ENCODE data around the gene COL4A2. TPM values are rescaled to one million over a fixed set of nuclear protein-coding genes. Genes with fewer than 3 reads are reported as not detected.
A peak's percentile ranks its signal among the peaks of the same experiment; 100 is the strongest.

COL4A2 gene
- total RNA-seq, 4 donors from 2014 or later = 43.0 to 72.7 (median 53.5) TPM

DNA sequence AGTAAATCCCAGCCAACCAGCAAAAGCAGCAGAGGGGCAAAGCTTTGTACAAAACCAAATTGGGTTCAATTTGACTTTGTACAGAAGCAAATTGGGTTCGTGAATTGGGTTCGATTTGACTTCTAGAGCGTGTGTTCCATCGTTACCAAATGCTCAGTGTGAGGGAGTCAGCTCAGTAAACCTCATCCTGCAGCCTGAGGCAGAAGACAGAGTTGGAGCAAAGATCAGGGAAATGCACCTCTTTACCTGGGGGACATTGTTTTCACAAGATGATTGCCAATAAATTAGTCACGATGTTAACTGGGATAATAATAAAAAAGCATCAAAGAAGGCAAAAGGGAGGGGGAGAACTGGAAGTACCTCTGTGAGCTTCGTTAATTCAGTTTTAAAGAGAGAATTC is 252.9 kb downstream of the COL4A2 start:
- WGBS = 45% methylated on average over 6 of the region's 6 CpGs
- Histone ChIP-seq H3K27ac (peak overlapping the region; percentile 26), H3K36me3 (peaks cover 3% of the 10 kb centered on the region), H3K27me3 (no peaks in the 10 kb centered on the region), H3K4me1 (peaks cover 32% of the 10 kb centered on the region), H3K4me3 (peak overlapping the region; percentile 83), H3K9me3 (no peaks in the 10 kb centered on the region)
- no peak for DNase-seq (ENCODE audit: low spot score in 2 of 2)
- TF ChIP-seq POLR2A (IDR thresholded peaks at IDR 0.05) (no peak), EP300 (IDR thresholded peaks at IDR 0.05) (no peak), POLR2AphosphoS5 (IDR thresholded peaks at IDR 0.05) (no peak)
- TF ChIP-seq, protein P1, sequence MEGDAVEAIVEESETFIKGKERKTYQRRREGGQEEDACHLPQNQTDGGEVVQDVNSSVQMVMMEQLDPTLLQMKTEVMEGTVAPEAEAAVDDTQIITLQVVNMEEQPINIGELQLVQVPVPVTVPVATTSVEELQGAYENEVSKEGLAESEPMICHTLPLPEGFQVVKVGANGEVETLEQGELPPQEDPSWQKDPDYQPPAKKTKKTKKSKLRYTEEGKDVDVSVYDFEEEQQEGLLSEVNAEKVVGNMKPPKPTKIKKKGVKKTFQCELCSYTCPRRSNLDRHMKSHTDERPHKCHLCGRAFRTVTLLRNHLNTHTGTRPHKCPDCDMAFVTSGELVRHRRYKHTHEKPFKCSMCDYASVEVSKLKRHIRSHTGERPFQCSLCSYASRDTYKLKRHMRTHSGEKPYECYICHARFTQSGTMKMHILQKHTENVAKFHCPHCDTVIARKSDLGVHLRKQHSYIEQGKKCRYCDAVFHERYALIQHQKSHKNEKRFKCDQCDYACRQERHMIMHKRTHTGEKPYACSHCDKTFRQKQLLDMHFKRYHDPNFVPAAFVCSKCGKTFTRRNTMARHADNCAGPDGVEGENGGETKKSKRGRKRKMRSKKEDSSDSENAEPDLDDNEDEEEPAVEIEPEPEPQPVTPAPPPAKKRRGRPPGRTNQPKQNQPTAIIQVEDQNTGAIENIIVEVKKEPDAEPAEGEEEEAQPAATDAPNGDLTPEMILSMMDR (IDR thresholded peaks at IDR 0.05) = no peak

DNA sequence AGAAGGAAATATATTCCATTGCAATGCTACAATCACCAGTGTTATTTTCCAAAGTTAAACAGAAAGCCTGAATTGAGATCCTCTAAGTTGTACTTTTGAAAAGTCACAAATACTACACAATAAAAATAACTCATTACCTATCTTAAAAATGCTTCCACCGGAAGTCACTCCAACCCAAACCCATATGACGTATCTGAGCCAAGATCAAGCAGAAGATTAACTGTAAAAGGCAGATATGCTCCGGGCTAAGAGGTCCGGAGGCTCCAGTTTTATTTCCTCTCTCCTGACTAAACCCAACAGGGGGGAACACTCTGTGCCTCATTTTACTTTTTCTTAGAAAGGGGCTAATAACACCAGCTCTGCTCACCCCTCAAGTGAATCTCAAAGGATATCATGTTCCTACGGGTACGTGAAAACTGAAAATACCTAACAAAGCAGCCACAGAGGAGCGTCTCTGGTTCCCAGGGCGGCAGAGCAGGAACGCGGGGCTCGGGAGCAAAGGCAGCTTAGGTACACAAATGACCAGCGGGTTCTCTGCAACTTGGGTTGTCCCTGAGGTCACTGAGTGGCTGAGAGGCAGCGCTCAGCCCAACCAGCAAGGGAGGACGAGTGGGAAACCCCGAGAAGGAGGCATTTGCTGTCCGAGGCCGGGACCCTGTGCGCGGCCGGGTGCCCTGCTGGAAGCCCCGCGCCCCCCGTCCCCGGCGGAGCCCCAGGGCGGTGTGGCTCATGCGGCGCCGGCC is 253.7 kb downstream of the COL4A2 start:
- under 1% methylated on average over 8 of the region's 29 CpGs for WGBS
- peak overlapping the region; percentile 84 for H3K27ac ChIP-seq
- TF ChIP-seq POLR2AphosphoS5 (IDR thresholded peaks at IDR 0.05) (no peak), POLR2A (IDR thresholded peaks at IDR 0.05) (no peak), EP300 (IDR thresholded peaks at IDR 0.05) (no peak)
- TF ChIP-seq, protein P1 (IDR thresholded peaks at IDR 0.05) = no peak
- H3K4me1 ChIP-seq = peaks cover 30% of the 10 kb centered on the region
- no peaks in the 10 kb centered on the region for H3K9me3 ChIP-seq
- DNase-seq (ENCODE audit: low spot score in 2 of 2) = no peak
- peaks cover 3% of the 10 kb centered on the region for H3K36me3 ChIP-seq
- H3K4me3 ChIP-seq = peak overlapping the region; percentile 83
- no peaks in the 10 kb centered on the region for H3K27me3 ChIP-seq

DNA sequence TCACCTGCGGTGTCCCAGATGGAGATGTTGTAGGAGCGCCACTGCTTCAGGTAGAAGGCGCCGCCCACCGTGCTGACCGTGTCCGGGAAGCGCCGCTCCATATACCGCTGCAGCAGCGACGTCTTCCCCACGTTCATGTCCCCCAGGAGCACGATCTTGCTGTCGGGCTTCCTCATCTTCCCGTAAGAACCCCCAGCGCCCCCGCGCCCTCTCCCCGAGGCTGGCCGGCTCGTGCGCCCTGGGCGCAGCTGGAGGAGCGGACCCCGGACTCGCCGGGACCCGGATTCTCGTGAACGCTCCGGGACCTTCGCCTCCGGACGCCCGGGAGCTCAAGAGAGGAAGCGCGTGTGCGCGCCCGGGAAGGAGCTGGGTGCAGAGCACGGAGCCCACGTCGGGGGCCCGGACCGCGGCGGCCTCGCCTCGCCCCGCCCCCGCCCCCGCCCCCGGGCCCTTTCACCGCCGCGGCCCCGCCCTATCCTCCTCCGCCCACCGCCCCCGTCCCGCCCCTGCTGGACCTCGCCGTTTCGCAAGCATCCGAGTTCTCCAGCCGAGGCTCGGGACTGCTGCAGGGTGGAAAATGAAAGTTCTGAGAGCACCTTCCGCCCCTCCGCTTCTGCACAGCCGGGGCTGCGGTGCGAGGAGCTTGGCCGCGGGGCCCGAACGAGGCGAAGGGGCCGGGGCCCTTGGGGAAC is 254.4 kb downstream of the COL4A2 start, which contains the start of gene RAB20:
RAB20 (minus strand) TSS at position 379 of the 692 bp plus-strand sequence; CDS start at position 176, 203 bp downstream.
- peak; percentile 89 to 94 for DNase-seq (ENCODE audit: low spot score in 2 of 2)
- H3K27me3 ChIP-seq = no peaks in the 10 kb centered on the region
- H3K4me3 ChIP-seq = peak within 1 kb of the TSS; percentile 83
- no peaks in the 10 kb centered on the region for H3K9me3 ChIP-seq
- peak within 1 kb of the TSS; percentile 84 for H3K27ac ChIP-seq
- 0% methylated on average over 1 of the region's 79 CpGs for WGBS
- peaks cover 30% of the 10 kb centered on the region for H3K4me1 ChIP-seq
- H3K36me3 ChIP-seq = peaks cover 3% of the 10 kb centered on the region
- TF ChIP-seq POLR2AphosphoS5 (IDR thresholded peaks at IDR 0.05) = no peak
- peak in 1 of 2 donors; percentile 36 for TF ChIP-seq POLR2A (IDR thresholded peaks at IDR 0.05)
- TF ChIP-seq, protein P1 (IDR thresholded peaks at IDR 0.05) = no peak
- TF ChIP-seq EP300 (IDR thresholded peaks at IDR 0.05) = no peak

DNA sequence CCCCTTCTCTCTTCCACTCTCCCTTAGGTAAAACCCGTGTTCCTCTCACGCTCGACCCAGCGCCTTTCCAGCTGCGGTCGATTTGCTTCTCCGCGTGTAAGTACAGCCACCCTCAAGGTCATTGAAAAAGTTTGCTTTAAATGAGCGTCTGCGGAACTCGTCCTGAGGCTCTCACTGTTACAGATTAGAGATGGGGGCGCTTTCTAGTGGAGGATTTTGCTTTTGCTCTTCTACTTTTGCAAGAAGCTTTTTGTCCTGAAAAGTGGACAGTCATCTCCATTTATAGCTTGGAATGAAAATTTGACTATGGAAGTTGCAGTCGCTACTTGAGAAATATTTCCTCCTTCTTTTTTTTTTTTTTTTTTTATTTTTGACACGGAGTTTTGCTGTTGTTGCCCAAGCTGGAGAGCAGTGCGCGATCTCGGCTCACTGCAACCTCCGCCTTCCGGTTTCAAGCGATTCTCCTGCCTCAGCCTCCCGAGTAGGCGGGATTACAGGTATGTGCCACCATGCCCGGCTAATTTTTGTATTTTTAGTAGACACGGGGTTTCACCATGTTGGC is 255.0 kb downstream of the COL4A2 start:
- WGBS = 11% methylated on average over 24 of the region's 24 CpGs
- Histone ChIP-seq H3K27me3 (no peaks in the 10 kb centered on the region), H3K27ac (peak overlapping the region; percentile 84), H3K4me3 (peak overlapping the region; percentile 83), H3K36me3 (peaks cover 2% of the 10 kb centered on the region), H3K9me3 (no peaks in the 10 kb centered on the region), H3K4me1 (peaks cover 30% of the 10 kb centered on the region)
- TF ChIP-seq POLR2A (IDR thresholded peaks at IDR 0.05) (no peak), POLR2AphosphoS5 (IDR thresholded peaks at IDR 0.05) (no peak), EP300 (IDR thresholded peaks at IDR 0.05) (no peak)
- DNase-seq (ENCODE audit: low spot score in 2 of 2) = no peak

Other genes starting within 250 kb of the COL4A2 start
- gene COL4A1, start 127 bp upstream of the COL4A2 start, total RNA-seq = 10 to 100 TPM; 36.7 to 60.8 (median 43.6) TPM

Data from suprapubic skin (tissue), 4 donors.